ENCODE measurements around the gene TMEM132A.

The TMEM132A gene

GRCh38 chr11:60942219-60942618, 18.0 kb downstream of the TMEM132A start:
- Mint-ChIP-seq H3K4me1 (ENCODE audit: low read depth) (peaks cover 79% of the 10 kb centered on the region), H3K27me3 (no peaks in the 10 kb centered on the region), H3K9me3 (no peaks in the 10 kb centered on the region), H3K36me3 (ENCODE audit: low read depth) (peaks cover 100% of the 10 kb centered on the region), H3K27ac (no peak overlapping the region), H3K4me3 (no peak overlapping the region)
- intact Hi-C loops (cut with micrococcal nuclease) = no loop called here

DNA sequence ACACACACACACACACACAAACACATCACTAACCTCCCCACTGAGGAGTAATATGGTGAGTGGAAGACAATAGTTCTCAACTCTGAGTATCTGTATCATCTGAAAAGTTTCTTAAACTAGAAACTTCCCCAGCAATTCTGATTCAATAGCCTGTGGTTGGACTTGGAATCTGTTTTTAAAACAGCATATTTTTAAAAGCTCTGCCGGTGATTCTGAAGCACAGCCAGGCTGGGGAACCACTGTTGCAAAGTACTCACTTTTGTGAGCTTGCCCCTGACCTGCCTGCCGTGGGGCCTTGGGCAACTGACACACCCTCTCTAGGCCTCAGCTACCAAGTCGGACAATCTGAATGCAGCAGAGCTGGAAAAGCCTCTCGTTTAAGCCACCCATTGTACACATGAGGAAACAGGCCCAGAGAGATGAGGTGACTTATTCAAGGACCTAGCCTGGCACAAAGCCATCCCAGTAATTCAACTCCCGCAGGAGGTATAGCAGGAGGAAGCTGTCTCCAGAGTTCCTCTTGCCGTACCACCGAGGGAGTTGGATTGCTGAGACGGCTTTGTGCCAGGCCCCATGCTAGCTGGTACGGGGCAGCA, 18.8 kb downstream of the TMEM132A start:
- Mint-ChIP-seq H3K4me1 (ENCODE audit: low read depth) (peaks cover 80% of the 10 kb centered on the region), H3K27ac (no peak overlapping the region), H3K4me3 (no peak overlapping the region), H3K9me3 (no peaks in the 10 kb centered on the region), H3K36me3 (ENCODE audit: low read depth) (peaks cover 100% of the 10 kb centered on the region), H3K27me3 (no peaks in the 10 kb centered on the region)
- intact Hi-C loops (cut with micrococcal nuclease) = no loop called here

DNA sequence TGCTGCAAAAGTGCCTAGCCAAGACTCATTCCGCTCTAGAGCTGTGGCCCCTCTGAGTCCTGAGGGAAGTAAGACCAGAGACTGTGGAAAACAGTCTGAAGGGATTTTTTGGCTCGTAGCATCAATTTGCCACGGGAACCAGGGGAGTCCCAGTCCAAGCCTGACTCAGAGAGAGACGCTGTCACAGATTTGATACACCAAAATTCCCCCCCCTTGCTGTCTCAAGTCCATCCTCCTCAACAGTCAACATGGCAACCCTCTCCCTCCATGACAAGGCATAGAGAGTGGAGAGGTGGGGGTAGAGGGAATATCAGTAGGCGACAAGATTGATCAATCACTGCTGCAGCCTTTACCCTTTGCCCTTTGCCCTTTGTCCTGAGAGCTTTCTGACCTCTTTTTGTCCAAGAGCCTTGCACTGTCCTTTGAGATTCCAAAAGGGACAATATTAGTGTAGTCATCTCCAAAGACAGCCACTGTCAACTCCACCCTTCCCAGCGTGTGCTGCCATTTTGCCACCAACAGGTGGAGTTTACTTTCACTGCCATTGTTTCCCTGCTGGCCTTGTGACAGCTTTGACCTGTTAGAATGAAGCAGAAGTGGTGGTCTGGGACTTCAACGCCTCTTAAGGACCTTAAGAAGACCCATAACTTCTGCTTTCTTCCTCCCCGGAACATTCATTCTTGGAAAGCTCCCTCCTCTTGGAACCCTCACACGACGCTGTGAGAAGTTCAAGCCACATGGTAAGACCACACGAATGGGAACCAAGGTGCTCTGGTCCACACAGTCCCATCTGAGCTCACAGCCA, 20.4 kb downstream of the TMEM132A start:
- Mint-ChIP-seq H3K4me1 (ENCODE audit: low read depth) (peaks cover 79% of the 10 kb centered on the region), H3K27ac (peak overlapping the region; percentile 69), H3K9me3 (no peaks in the 10 kb centered on the region), H3K4me3 (peak overlapping the region; percentile 52), H3K27me3 (no peaks in the 10 kb centered on the region), H3K36me3 (ENCODE audit: low read depth) (peaks cover 100% of the 10 kb centered on the region)
- intact Hi-C loops (cut with micrococcal nuclease) = no loop called here

GRCh38 chr11:60945295-60945667, 21.0 kb downstream of the TMEM132A start:
- Mint-ChIP-seq H3K9me3 (no peaks in the 10 kb centered on the region), H3K4me3 (peak overlapping the region; percentile 52), H3K27ac (peak overlapping the region; percentile 69), H3K4me1 (ENCODE audit: low read depth) (peaks cover 79% of the 10 kb centered on the region), H3K36me3 (ENCODE audit: low read depth) (peaks cover 100% of the 10 kb centered on the region), H3K27me3 (no peaks in the 10 kb centered on the region)
- intact Hi-C loops (cut with micrococcal nuclease) = no loop called here

DNA sequence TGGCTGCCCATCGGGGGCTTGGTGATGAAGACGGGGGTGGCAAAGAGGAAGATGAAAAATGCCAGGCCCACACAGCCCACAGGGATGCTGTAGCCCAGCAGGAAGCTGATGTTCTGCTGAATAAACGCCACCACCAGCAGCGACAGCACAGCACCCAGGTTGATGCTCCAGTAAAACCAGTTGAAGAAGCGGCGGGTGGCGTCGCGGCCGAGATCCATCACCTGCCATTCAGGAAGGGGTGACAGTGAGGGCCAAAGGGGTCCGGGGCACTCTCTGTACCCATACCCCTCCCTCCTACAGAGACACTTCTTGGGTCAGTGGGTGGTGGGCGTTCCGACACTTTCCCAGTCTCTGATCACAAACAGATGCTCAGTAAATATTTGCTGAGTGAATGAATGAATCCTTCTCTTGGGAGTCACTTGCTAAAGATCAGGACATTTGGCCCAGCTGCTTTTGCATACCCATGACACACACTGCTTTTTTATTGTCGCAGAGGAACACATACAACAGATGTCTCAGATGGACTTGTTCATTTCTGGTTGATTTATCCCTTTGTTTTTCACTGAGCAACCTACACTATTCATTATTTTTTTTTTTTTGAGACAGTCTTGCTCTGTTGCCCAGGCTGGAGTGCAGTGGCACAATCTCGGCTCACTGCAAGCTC, 22.5 kb downstream of the TMEM132A start:
- H3K4me1 Mint-ChIP-seq (ENCODE audit: low read depth) = peaks cover 69% of the 10 kb centered on the region
- peak overlapping the region; percentile 76 for H3K27ac Mint-ChIP-seq
- H3K27me3 Mint-ChIP-seq = no peaks in the 10 kb centered on the region
- peak overlapping the region; percentile 52 for H3K4me3 Mint-ChIP-seq
- intact Hi-C loops (cut with micrococcal nuclease) = no loop called here
- H3K9me3 Mint-ChIP-seq = no peaks in the 10 kb centered on the region
- peaks cover 99% of the 10 kb centered on the region for H3K36me3 Mint-ChIP-seq (ENCODE audit: low read depth)

DNA sequence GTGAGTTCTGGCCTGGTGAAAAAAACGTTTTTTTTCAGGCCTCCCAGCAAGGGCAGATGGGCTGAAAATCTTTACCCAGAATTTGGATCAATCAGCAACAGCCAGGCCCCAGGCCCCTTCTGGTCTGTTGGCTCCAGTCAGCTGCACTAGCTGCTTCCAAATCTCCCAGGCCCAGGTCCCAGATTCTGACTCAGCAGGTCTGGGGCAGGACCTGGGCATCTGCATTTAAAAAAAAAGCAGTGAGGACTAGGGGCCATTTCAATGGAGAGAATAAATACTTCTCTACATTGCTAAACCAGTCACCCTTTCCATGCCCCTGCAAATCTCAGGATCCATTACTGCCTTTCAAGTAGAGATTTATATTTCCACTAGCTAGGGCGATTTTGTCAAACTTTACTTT, 23.4 kb downstream of the TMEM132A start:
- intact Hi-C loops (cut with micrococcal nuclease) = no loop called here
- no peaks in the 10 kb centered on the region for H3K9me3 Mint-ChIP-seq
- no peaks in the 10 kb centered on the region for H3K27me3 Mint-ChIP-seq
- H3K27ac Mint-ChIP-seq = no peak overlapping the region
- peaks cover 69% of the 10 kb centered on the region for H3K4me1 Mint-ChIP-seq (ENCODE audit: low read depth)
- H3K36me3 Mint-ChIP-seq (ENCODE audit: low read depth) = peaks cover 97% of the 10 kb centered on the region
- H3K4me3 Mint-ChIP-seq = peak overlapping the region; percentile 97

DNA sequence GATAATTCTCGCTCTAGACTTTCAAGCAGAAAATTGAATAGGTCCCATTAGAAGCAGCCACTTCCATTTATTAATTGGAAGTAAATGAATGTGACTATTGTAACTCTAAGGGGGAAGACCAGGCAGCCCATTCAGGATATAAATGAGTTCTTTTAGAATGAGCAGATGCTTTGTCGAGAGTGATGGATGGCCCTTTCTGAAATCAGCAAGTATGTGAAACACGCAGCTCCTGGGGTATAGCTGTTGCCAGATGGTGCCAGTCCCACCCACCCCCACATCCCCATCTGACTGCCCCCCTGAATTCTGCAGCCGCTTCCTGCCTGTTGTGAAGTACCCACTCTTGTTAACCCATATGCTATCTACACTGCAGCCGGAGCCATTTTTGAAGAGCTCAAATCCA, 24.0 kb downstream of the TMEM132A start:
- Mint-ChIP-seq H3K27me3 (no peaks in the 10 kb centered on the region), H3K36me3 (ENCODE audit: low read depth) (peaks cover 91% of the 10 kb centered on the region), H3K4me1 (ENCODE audit: low read depth) (peaks cover 74% of the 10 kb centered on the region), H3K4me3 (peak overlapping the region; percentile 97), H3K9me3 (no peaks in the 10 kb centered on the region), H3K27ac (peak overlapping the region; percentile 59)
- intact Hi-C loops (cut with micrococcal nuclease) = no loop called here

DNA sequence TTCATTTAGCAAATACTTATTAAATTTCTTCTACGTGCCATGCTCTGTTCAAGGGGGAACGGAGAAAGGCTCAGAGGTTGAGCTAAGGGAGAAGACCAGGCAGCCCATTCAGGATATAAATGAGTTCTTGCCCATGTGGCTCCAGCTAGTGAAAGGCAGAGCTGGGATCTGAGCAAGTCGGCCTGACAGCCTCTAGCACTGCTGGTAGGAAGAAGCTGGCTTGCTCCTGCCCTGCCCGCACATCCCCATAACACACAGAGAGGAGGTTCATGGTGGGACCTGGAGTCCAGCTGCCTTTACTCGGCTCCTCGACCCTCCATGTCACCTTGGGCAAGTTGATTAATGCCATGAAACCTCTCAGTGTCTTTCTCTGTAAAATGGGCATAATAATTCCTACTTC, 25.8 kb downstream of the TMEM132A start:
- H3K4me3 Mint-ChIP-seq = peak overlapping the region; percentile 97
- intact Hi-C loops (cut with micrococcal nuclease) = loop anchor here (5.0 kb wide), 2 partner anchors 38 to 177 kb away; partner anchors contain the start of gene TMEM109
- H3K9me3 Mint-ChIP-seq = no peaks in the 10 kb centered on the region
- H3K27ac Mint-ChIP-seq = peak overlapping the region; percentile 99
- peaks cover 69% of the 10 kb centered on the region for H3K4me1 Mint-ChIP-seq (ENCODE audit: low read depth)
- H3K36me3 Mint-ChIP-seq (ENCODE audit: low read depth) = peaks cover 74% of the 10 kb centered on the region
- no peaks in the 10 kb centered on the region for H3K27me3 Mint-ChIP-seq

DNA sequence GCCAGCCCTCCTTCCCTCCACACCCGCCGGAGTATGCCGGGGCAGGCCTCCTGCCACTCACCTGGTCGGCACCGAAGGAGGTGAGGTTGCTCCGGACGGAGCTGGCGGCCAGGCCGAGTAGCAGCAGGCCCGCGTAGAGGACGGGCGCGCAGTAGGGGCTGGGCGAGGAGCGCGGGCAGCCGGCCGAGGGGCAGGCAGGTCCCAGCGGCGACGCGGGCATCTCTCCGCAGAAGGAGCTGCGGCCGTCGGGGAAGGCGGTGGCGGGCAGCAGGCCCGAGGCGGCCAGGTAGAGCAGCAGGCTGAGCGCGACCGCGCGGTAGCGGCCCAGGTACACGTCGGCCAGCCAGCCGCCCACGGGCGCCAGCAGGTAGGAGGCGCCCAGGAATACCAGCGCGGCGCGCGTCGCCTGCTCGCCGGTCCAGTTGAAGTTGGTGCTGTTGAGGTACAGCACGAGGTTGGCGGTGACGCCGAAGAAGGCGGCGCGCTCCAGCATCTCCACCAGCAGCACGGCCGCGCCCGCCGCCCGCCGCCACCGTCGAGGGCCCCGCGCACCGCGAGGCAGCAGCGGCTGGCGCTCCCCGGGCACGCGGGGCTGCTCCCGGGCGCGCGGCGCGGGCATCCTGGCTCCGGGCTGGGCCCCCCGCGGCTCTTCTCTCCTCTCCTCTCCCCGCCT, 26.8 kb downstream of the TMEM132A start:
- no peaks in the 10 kb centered on the region for H3K9me3 Mint-ChIP-seq
- H3K4me1 Mint-ChIP-seq (ENCODE audit: low read depth) = peaks cover 67% of the 10 kb centered on the region
- H3K36me3 Mint-ChIP-seq (ENCODE audit: low read depth) = peaks cover 63% of the 10 kb centered on the region
- H3K27me3 Mint-ChIP-seq = no peaks in the 10 kb centered on the region
- peak overlapping the region; percentile 97 for H3K4me3 Mint-ChIP-seq
- peak overlapping the region; percentile 99 for H3K27ac Mint-ChIP-seq
- intact Hi-C loops (cut with micrococcal nuclease) = loop anchor here (5.0 kb wide), 2 partner anchors 39 to 176 kb away; partner anchors contain the start of gene TMEM109

GRCh38 chr11:60951606-60951903, 27.3 kb downstream of the TMEM132A start:
- peaks cover 67% of the 10 kb centered on the region for H3K4me1 Mint-ChIP-seq (ENCODE audit: low read depth)
- H3K27ac Mint-ChIP-seq = peak overlapping the region; percentile 99
- H3K4me3 Mint-ChIP-seq = peak overlapping the region; percentile 97
- peaks cover 58% of the 10 kb centered on the region for H3K36me3 Mint-ChIP-seq (ENCODE audit: low read depth)
- no peaks in the 10 kb centered on the region for H3K27me3 Mint-ChIP-seq
- no peaks in the 10 kb centered on the region for H3K9me3 Mint-ChIP-seq
- intact Hi-C loops (cut with micrococcal nuclease) = loop anchor here (5.0 kb wide), 2 partner anchors 39 to 176 kb away; partner anchors contain the start of gene TMEM109

- H3K36me3 Mint-ChIP-seq (ENCODE audit: low read depth) = peaks cover 53% of the 10 kb centered on the region
- H3K9me3 Mint-ChIP-seq = no peaks in the 10 kb centered on the region
- H3K4me1 Mint-ChIP-seq (ENCODE audit: low read depth) = peaks cover 67% of the 10 kb centered on the region
Observed at GRCh38 chr11:60951904-60952741, 27.9 kb downstream of the TMEM132A start, which contains the start of gene SLC15A3. Gene SLC15A3 (minus strand): TSS chr11:60952176. CDS start chr11:60951551, 625 bp downstream.

GRCh38 chr11:60952742-60953170, 28.5 kb downstream of the TMEM132A start:
- H3K9me3 Mint-ChIP-seq = no peaks in the 10 kb centered on the region
- H3K27me3 Mint-ChIP-seq = peaks cover 8% of the 10 kb centered on the region
- H3K4me1 Mint-ChIP-seq (ENCODE audit: low read depth) = peaks cover 67% of the 10 kb centered on the region
- peak overlapping the region; percentile 99 for H3K27ac Mint-ChIP-seq
- H3K4me3 Mint-ChIP-seq = peak overlapping the region; percentile 97
- peaks cover 46% of the 10 kb centered on the region for H3K36me3 Mint-ChIP-seq (ENCODE audit: low read depth)
- intact Hi-C loops (cut with micrococcal nuclease) = loop anchor here (2.0 to 5.0 kb wide), 3 partner anchors 18 to 175 kb away; partner anchors contain the start of genes CD6 and TMEM109

More at GRCh38 chr11:60951904-60952741, 27.9 kb downstream of the TMEM132A start, which contains the start of gene SLC15A3:
- Mint-ChIP-seq H3K4me3 (peak within 1 kb of the TSS; percentile 97), H3K27me3 (peaks cover 3% of the 10 kb centered on the region), H3K27ac (peak within 1 kb of the TSS; percentile 99)
- intact Hi-C loops (cut with micrococcal nuclease) = loop anchor here (2.0 to 5.0 kb wide), 3 partner anchors 19 to 175 kb away; partner anchors contain the start of genes CD6 and TMEM109

- H3K4me1 Mint-ChIP-seq (ENCODE audit: low read depth) = peaks cover 64% of the 10 kb centered on the region
- peak overlapping the region; percentile 41 for H3K4me3 Mint-ChIP-seq
- peaks cover 36% of the 10 kb centered on the region for H3K36me3 Mint-ChIP-seq (ENCODE audit: low read depth)
- H3K9me3 Mint-ChIP-seq = no peaks in the 10 kb centered on the region
- peaks cover 17% of the 10 kb centered on the region for H3K27me3 Mint-ChIP-seq
- peak overlapping the region; percentile 99 for H3K27ac Mint-ChIP-seq
- intact Hi-C loops (cut with micrococcal nuclease) = loop anchor here (2.0 to 5.0 kb wide), 3 partner anchors 17 to 174 kb away; partner anchors contain the start of genes CD6 and TMEM109
Observed at GRCh38 chr11:60953781-60954180, 29.5 kb downstream of the TMEM132A start.
